GM12801 (cell line): Measurements from ENCODE around the gene KRT28.

Experiments used
- CTCF ChIP-seq: IDR thresholded peaks from one replicate; pipeline ENCODE4 v1.5.1; 2011; ENCODE audit warnings: control low read depth; ENCODE audit not compliant: insufficient read length; ENCODE audit errors: extremely low read depth

Gene KRT28

GRCh38 chr17:40753804-40754203, 46.0 kb downstream of the KRT28 start:
- no peak for TF ChIP-seq CTCF

GRCh38 chr17:40751065-40751464, 48.7 kb downstream of the KRT28 start:
- no peak for TF ChIP-seq CTCF

- TF ChIP-seq CTCF, result no peak
Measured at GRCh38 chr17:40750391-40750790, 49.4 kb downstream of the KRT28 start.
